Type B pancreatic cell (in vitro differentiated cells): ENCODE measurements around the gene CSGALNACT2. TPM values are rescaled to one million over a fixed set of nuclear protein-coding genes. Genes with fewer than 3 reads are reported as not detected.

Experiments
- DNase-seq: peaks from one replicate; pipeline ENCODE4 v3.0.0; 2021; ENCODE audit warnings: mixed read lengths; ENCODE audit not compliant: unreplicated experiment; ENCODE audit errors: extremely low spot score
- H3K27ac Mint-ChIP-seq: 2 replicates; pipeline ENCODE4 v1.8.0; 2021; ENCODE audit warnings: mild to moderate bottlenecking, mixed read lengths
- H3K27me3 Mint-ChIP-seq: 2 replicates; pipeline ENCODE4 v1.8.0; 2021; ENCODE audit warnings: mixed read lengths
- H3K36me3 Mint-ChIP-seq: 2 replicates; pipeline ENCODE4 v1.8.0; 2021; ENCODE audit warnings: mixed read lengths
- H3K4me1 Mint-ChIP-seq: one replicate; pipeline ENCODE4 v1.8.0; 2021; ENCODE audit warnings: mixed read lengths; ENCODE audit not compliant: unreplicated experiment
- H3K4me3 Mint-ChIP-seq: 2 replicates; pipeline ENCODE4 v1.8.0; 2021; ENCODE audit warnings: mild to moderate bottlenecking, mixed read lengths
- H3K9me3 Mint-ChIP-seq: 2 replicates; pipeline ENCODE4 v1.8.0; 2021; ENCODE audit warnings: mixed read lengths
- CTCF ChIP-seq: fragments of 200-600 bp; sonication (generic); conservative IDR thresholded peaks from 2 replicates; pipeline ENCODE4 v1.5.0; 2021; ENCODE audit warnings: antibody characterized with exemption, mild to moderate bottlenecking
- long read RNA-seq: library from polyadenylated mRNA; unstranded; transcript quantifications from one replicate; pipeline ENCODE4 v2.0.0, GENCODE V29; 2020
- total RNA-seq: library from RNA; stranded (reverse); gene quantifications from 2 replicates; pipeline ENCODE4 v1.2.1, GENCODE V29; 2021; ENCODE audit warnings: low replicate concordance

Gene CSGALNACT2, protein sequence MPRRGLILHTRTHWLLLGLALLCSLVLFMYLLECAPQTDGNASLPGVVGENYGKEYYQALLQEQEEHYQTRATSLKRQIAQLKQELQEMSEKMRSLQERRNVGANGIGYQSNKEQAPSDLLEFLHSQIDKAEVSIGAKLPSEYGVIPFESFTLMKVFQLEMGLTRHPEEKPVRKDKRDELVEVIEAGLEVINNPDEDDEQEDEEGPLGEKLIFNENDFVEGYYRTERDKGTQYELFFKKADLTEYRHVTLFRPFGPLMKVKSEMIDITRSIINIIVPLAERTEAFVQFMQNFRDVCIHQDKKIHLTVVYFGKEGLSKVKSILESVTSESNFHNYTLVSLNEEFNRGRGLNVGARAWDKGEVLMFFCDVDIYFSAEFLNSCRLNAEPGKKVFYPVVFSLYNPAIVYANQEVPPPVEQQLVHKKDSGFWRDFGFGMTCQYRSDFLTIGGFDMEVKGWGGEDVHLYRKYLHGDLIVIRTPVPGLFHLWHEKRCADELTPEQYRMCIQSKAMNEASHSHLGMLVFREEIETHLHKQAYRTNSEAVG
- total RNA-seq: 6.0 and 11.6 TPM in 2 replicates
- long read RNA-seq, partial matches to known transcripts: 1 of 2 reads
- long read RNA-seq, other reads (novel, unspliced or antisense): 0 of 2 reads

- peak; percentile 84 for DNase-seq
- no peak for TF ChIP-seq CTCF
- Mint-ChIP-seq H3K27ac (peak within 1 kb of the TSS; percentile 96), H3K36me3 (peaks cover 3% of the 10 kb centered on the region), H3K4me1 (peaks cover 24% of the 10 kb centered on the region), H3K4me3 (peak within 1 kb of the TSS; percentile 97), H3K9me3 (no peaks in the 10 kb centered on the region), H3K27me3 (no peaks in the 10 kb centered on the region)
Measured at GRCh38 chr10:43138021-43138756, at the start of gene CSGALNACT2. CSGALNACT2 (plus strand) TSS chr10:43138445; CDS start chr10:43155150, 16,705 bp downstream.

- Mint-ChIP-seq H3K36me3 (no peaks in the 10 kb centered on the region), H3K27me3 (peaks cover 28% of the 10 kb centered on the region), H3K9me3 (no peaks in the 10 kb centered on the region)
Measured at GRCh38 chr10:43089519-43089918, 48.7 kb upstream of the CSGALNACT2 start.

DNA sequence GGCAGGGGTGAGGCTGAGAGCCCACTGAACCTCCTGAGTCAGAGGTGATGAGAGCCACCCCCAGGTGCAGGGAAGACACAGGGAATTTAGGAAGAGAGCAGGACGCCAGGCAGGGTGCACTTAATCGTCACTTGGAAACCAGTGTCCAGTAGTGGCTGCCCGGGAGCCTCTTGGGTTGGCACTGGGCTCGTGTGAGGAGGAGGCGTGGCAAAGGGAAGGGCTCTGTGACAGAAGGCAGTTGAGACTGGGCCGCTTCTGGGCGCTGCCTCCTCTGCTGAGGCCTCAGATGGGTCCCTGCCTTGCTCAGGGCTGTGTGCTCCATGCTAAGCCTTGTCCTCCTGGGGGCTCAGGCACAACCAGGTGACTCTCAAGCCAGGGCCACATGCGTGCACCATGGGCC is 48.1 kb upstream of the CSGALNACT2 start:
- Mint-ChIP-seq H3K27ac (no peak overlapping the region), H3K4me1 (peaks cover 9% of the 10 kb centered on the region)

More at GRCh38 chr10:43089519-43089918, 48.7 kb upstream of the CSGALNACT2 start:
- TF ChIP-seq CTCF: no peak
- DNase-seq: no peak
- no peak overlapping the region for H3K4me3 Mint-ChIP-seq
- H3K4me1 Mint-ChIP-seq: peaks cover 9% of the 10 kb centered on the region
- no peak overlapping the region for H3K27ac Mint-ChIP-seq

GRCh38 chr10:43090664-43091063 is 47.6 kb upstream of the CSGALNACT2 start:
- no peak overlapping the region for H3K27ac Mint-ChIP-seq
- H3K4me3 Mint-ChIP-seq: no peak overlapping the region
- peaks cover 9% of the 10 kb centered on the region for H3K4me1 Mint-ChIP-seq
- H3K9me3 Mint-ChIP-seq: no peaks in the 10 kb centered on the region
- H3K27me3 Mint-ChIP-seq: peaks cover 31% of the 10 kb centered on the region
- H3K36me3 Mint-ChIP-seq: no peaks in the 10 kb centered on the region
- no peak for TF ChIP-seq CTCF
- no peak for DNase-seq

More for the DNA sequence above, 48.1 kb upstream of the CSGALNACT2 start:
- TF ChIP-seq CTCF: no peak
- no peak for DNase-seq
- H3K9me3 Mint-ChIP-seq: no peaks in the 10 kb centered on the region
- H3K4me3 Mint-ChIP-seq: no peak overlapping the region
- H3K36me3 Mint-ChIP-seq: no peaks in the 10 kb centered on the region
- H3K27me3 Mint-ChIP-seq: peaks cover 31% of the 10 kb centered on the region

DNA sequence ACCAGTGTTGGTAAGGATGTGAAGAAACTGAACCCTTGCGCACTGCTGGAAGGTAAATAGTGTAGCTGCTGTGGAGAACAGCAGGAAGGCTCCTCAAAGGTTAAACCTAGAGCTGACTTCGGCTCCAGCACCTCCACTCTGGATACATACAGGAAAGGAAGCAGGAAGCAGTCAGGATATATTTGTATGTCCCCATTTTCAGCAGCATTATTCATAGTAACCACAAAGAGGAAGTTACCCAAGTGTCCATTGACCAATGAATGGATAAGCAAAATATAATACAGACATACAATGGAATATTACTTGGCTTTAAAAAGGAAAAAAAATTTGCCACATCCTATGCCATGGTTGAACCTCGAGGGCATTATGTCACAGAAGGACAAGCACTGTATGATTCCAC is 46.4 kb upstream of the CSGALNACT2 start:
- DNase-seq: no peak
- Mint-ChIP-seq H3K27ac (no peak overlapping the region), H3K4me1 (peaks cover 9% of the 10 kb centered on the region), H3K36me3 (no peaks in the 10 kb centered on the region), H3K27me3 (peaks cover 29% of the 10 kb centered on the region), H3K9me3 (no peaks in the 10 kb centered on the region), H3K4me3 (no peak overlapping the region)
- TF ChIP-seq CTCF: no peak
